ENCODE measurements around the gene USB1.

DNA sequence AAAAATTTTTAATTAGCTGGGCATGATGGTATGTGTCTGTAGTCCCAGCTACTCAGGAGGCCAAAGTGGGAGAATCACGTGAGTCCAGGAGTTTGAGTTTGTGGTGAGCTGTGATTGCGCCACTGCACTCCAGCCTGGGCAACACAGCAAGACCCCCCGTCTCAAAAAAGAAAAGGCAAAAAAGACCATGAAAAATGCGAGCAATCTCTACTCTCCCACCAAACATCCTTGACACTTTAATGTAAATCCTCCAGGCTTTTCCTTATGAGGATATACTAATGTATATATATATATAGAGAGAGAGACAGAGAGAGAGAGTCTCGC, 52.4 kb downstream of the USB1 start:
- TF ChIP-seq, protein P1, sequence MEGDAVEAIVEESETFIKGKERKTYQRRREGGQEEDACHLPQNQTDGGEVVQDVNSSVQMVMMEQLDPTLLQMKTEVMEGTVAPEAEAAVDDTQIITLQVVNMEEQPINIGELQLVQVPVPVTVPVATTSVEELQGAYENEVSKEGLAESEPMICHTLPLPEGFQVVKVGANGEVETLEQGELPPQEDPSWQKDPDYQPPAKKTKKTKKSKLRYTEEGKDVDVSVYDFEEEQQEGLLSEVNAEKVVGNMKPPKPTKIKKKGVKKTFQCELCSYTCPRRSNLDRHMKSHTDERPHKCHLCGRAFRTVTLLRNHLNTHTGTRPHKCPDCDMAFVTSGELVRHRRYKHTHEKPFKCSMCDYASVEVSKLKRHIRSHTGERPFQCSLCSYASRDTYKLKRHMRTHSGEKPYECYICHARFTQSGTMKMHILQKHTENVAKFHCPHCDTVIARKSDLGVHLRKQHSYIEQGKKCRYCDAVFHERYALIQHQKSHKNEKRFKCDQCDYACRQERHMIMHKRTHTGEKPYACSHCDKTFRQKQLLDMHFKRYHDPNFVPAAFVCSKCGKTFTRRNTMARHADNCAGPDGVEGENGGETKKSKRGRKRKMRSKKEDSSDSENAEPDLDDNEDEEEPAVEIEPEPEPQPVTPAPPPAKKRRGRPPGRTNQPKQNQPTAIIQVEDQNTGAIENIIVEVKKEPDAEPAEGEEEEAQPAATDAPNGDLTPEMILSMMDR (IDR thresholded peaks at IDR 0.05): no peak
- TF ChIP-seq POLR2A (IDR thresholded peaks at IDR 0.05; ENCODE audit: low read depth) (no peak), EP300 (IDR thresholded peaks at IDR 0.05) (no peak), POLR2AphosphoS5 (IDR thresholded peaks at IDR 0.05) (no peak)
